A673 (cell line): ENCODE measurements around the gene DENND4C.

ENCODE experiments used
- CTCF ChIP-seq: fragments of 300-800, 200-600 bp; sonication (generic); conservative IDR thresholded peaks from 2 replicates; pipeline ENCODE4 v1.5.1; 2017; ENCODE audit warnings: low read depth, mild to moderate bottlenecking, antibody characterized with exemption, low read length, moderate library complexity, mixed read lengths
- EZH2 ChIP-seq: fragments of 200-600 bp; sonication (generic); IDR thresholded peaks from 2 replicates; pipeline ENCODE4 v1.6.1; 2017; ENCODE audit warnings: borderline replicate concordance, low read depth, mild to moderate bottlenecking, mixed read lengths, antibody characterized with exemption, low read length; ENCODE audit not compliant: poor library complexity, severe bottlenecking

- TF ChIP-seq CTCF: no peak
- no peak for TF ChIP-seq EZH2
Observed at GRCh38 chr9:19369107-19369506, 138.6 kb downstream of the DENND4C start.
